Neural cell (in vitro differentiated cells): Measurements from ENCODE around the gene DPYD. TPM values are rescaled to one million over a fixed set of nuclear protein-coding genes. Genes with fewer than 3 reads are reported as not detected.

ENCODE experiments used
- H2AFZ ChIP-seq: fragments of 200-600, 300-800 bp; sonication (generic), shearing (Covaris generic); 2 replicates; pipeline ENCODE4 v1.6.0; 2014; ENCODE audit warnings: low read depth, mild to moderate bottlenecking, antibody characterized with exemption, low read length, moderate library complexity
- H3F3A ChIP-seq: fragments of 200-600 bp; shearing (Covaris generic); 2 replicates; pipeline ENCODE4 v1.6.1; 2016; ENCODE audit warnings: mild to moderate bottlenecking, moderate library complexity, mixed read lengths, antibody characterized with exemption, low read length; ENCODE audit not compliant: insufficient read depth, poor library complexity, severe bottlenecking
- H3K27ac ChIP-seq: fragments of 200-600, 300-800 bp; sonication (generic), shearing (Covaris generic); 2 replicates; pipeline ENCODE4 v1.5.1; 2014; ENCODE audit warnings: mild to moderate bottlenecking, low read length, moderate library complexity
- H3K27me3 ChIP-seq: fragments of 300-800, 200-600 bp; sonication (generic), shearing (Covaris generic); 2 replicates; pipeline ENCODE4 v1.6.0; 2014; ENCODE audit warnings: mild to moderate bottlenecking, low read depth, low read length, moderate library complexity; ENCODE audit not compliant: insufficient read depth
- H3K36me3 ChIP-seq: fragments of 300-800, 200-600 bp; sonication (generic), shearing (Covaris generic); 2 replicates; pipeline ENCODE4 v1.5.1; 2014; ENCODE audit warnings: mild to moderate bottlenecking, antibody characterized with exemption, low read length, moderate library complexity; ENCODE audit not compliant: insufficient read depth
- H3K4me2 ChIP-seq: fragments of 300-800, 200-600 bp; sonication (generic), shearing (Covaris generic); 2 replicates; pipeline ENCODE4 v1.6.0; 2014; ENCODE audit warnings: mild to moderate bottlenecking, low read length
- H3K4me3 ChIP-seq: fragments of 300-800, 200-600 bp; sonication (generic), shearing (Covaris generic); 2 replicates; pipeline ENCODE4 v1.5.1; 2014; ENCODE audit warnings: mild to moderate bottlenecking, low read length, moderate library complexity
- H3K79me2 ChIP-seq: fragments of 200-600 bp; shearing (Covaris generic); replicated peaks from 2 replicates; pipeline ENCODE4 v1.6.0; 2014; ENCODE audit warnings: mild to moderate bottlenecking, low read length, moderate library complexity; ENCODE audit not compliant: insufficient read depth
- H3K9ac ChIP-seq: fragments of 300-800, 200-600 bp; sonication (generic), shearing (Covaris generic); 2 replicates; pipeline ENCODE4 v1.6.1; 2016; ENCODE audit warnings: mild to moderate bottlenecking, low read length, mixed read lengths
- H3K9me2 ChIP-seq: fragments of 200-600 bp; shearing (Covaris generic); 2 replicates; pipeline ENCODE4 v1.6.1; 2016; ENCODE audit warnings: mild to moderate bottlenecking, low read length, mixed read lengths; ENCODE audit not compliant: insufficient read depth
- H3K9me3 ChIP-seq: fragments of 200-600, 300-800 bp; sonication (generic), shearing (Covaris generic); 2 replicates; pipeline ENCODE4 v1.6.1; 2016; ENCODE audit warnings: mild to moderate bottlenecking, mixed run types, low read length, moderate library complexity, mixed read lengths
- H4K20me1 ChIP-seq: fragments of 200-600 bp; shearing (Covaris generic); 2 replicates; pipeline ENCODE4 v1.6.1; 2016; ENCODE audit warnings: mild to moderate bottlenecking, mixed run types; ENCODE audit not compliant: insufficient read depth
- CTCF ChIP-seq: fragments of 450-650 bp; IDR thresholded peaks from 2 replicates; pipeline ENCODE4 v1.5.1; 2014; ENCODE audit warnings: antibody characterized with exemption, mild to moderate bottlenecking, moderate library complexity; ENCODE audit not compliant: poor library complexity, severe bottlenecking
- EP300 ChIP-seq: fragments of 450-650 bp; conservative IDR thresholded peaks from 2 replicates; pipeline ENCODE4 v1.6.1; 2014; ENCODE audit warnings: antibody characterized with exemption, mild to moderate bottlenecking, moderate library complexity; ENCODE audit not compliant: poor library complexity, severe bottlenecking
- EZH2 ChIP-seq: fragments of 200-600, 300-800 bp; shearing (Covaris generic), sonication (generic); IDR thresholded peaks from 2 replicates; pipeline ENCODE4 v1.6.1; 2014; ENCODE audit warnings: antibody characterized with exemption, low read length, borderline replicate concordance, mild to moderate bottlenecking; ENCODE audit not compliant: insufficient read depth, poor library complexity, severe bottlenecking
- MXI1 ChIP-seq: fragments of 450-650 bp; conservative IDR thresholded peaks from 2 replicates; pipeline ENCODE4 v1.6.1; 2014; ENCODE audit warnings: antibody characterized with exemption, mild to moderate bottlenecking; ENCODE audit not compliant: poor library complexity, severe bottlenecking
- POLR2AphosphoS5 ChIP-seq: IDR thresholded peaks from 2 replicates; pipeline ENCODE4 v1.6.1; 2012
- RAD21 ChIP-seq: fragments of 450-650 bp; conservative IDR thresholded peaks from 2 replicates; pipeline ENCODE4 v1.6.1; 2014; ENCODE audit warnings: antibody characterized with exemption, mild to moderate bottlenecking, moderate library complexity
- REST ChIP-seq: IDR thresholded peaks from 2 replicates; pipeline ENCODE4 v1.6.1; 2012; ENCODE audit warnings: borderline replicate concordance
- SMC3 ChIP-seq: fragments of 450-650 bp; conservative IDR thresholded peaks from 2 replicates; pipeline ENCODE4 v1.6.1; 2014; ENCODE audit warnings: antibody characterized with exemption, mild to moderate bottlenecking, moderate library complexity; ENCODE audit not compliant: poor library complexity
- TAF1 ChIP-seq: IDR thresholded peaks from 2 replicates; pipeline ENCODE4 v1.6.1; 2012; ENCODE audit warnings: low read depth
- polyA plus RNA-seq: library from polyadenylated mRNA; depleted of rRNA; stranded (reverse); fragments of >200 nt; gene quantifications from 2 replicates; pipeline ENCODE4 v1.2.3, GENCODE V29; 2014

Gene DPYD
- polyA plus RNA-seq, 1 donor from 2014 or later = 6.7 TPM

- no peaks in the 10 kb centered on the region for H3K9me2 ChIP-seq
- TF ChIP-seq TAF1 = no peak
- no peak for TF ChIP-seq RAD21
- no peak for TF ChIP-seq EZH2
- TF ChIP-seq POLR2AphosphoS5 = no peak
- TF ChIP-seq REST = no peak
- no peak for TF ChIP-seq MXI1
- no peak for TF ChIP-seq SMC3
- no peak for TF ChIP-seq CTCF
- TF ChIP-seq EP300 = no peak
- H3K36me3 ChIP-seq = no peaks in the 10 kb centered on the region
- H3K4me2 ChIP-seq = no peak overlapping the region
- H3F3A ChIP-seq = no peaks in the 10 kb centered on the region
- no peak overlapping the region for H3K4me3 ChIP-seq
- no peaks in the 10 kb centered on the region for H3K9me3 ChIP-seq
- H3K27ac ChIP-seq = no peak overlapping the region
- no peak overlapping the region for H2AFZ ChIP-seq
- no peaks in the 10 kb centered on the region for H3K27me3 ChIP-seq
- no peak overlapping the region for H3K9ac ChIP-seq
- H4K20me1 ChIP-seq = no peaks in the 10 kb centered on the region
- H3K79me2 ChIP-seq = no peaks in the 10 kb centered on the region
Measured at GRCh38 chr1:97814804-97815203, 106.0 kb downstream of the DPYD start.

DNA sequence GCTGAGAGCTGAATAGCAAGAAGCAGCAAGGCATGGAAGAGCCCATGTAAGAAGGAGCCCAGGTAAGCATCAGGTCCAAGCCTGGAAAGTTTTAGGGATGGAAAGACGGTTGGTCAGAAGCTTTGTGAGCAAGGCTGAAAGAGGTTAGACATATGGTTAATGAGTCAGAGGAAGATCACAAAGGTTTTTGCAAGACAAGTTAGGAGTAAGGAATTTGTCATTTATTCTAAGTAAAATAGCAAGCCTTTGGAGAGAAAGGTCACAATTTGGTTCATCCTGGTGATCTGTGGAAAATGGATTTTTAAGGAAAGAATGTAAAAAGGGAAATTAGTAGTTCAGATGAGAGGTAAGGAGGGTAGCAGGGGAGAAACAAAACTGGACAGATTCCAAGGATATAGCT lies 106.7 kb downstream of the DPYD start:
- H3K27me3 ChIP-seq = no peaks in the 10 kb centered on the region
- H3K9me2 ChIP-seq = no peaks in the 10 kb centered on the region
- H3K36me3 ChIP-seq = no peaks in the 10 kb centered on the region
- no peak overlapping the region for H3K9ac ChIP-seq
- no peaks in the 10 kb centered on the region for H3K9me3 ChIP-seq
- H3K27ac ChIP-seq = no peak overlapping the region
- no peaks in the 10 kb centered on the region for H3F3A ChIP-seq
- no peak overlapping the region for H3K4me2 ChIP-seq
- no peak for TF ChIP-seq EP300
- TF ChIP-seq POLR2AphosphoS5 = no peak
- TF ChIP-seq RAD21 = no peak
- no peak for TF ChIP-seq REST
- TF ChIP-seq SMC3 = no peak
- no peak for TF ChIP-seq TAF1
- no peak for TF ChIP-seq MXI1
- TF ChIP-seq EZH2 = no peak
- TF ChIP-seq CTCF = no peak
- no peak overlapping the region for H3K4me3 ChIP-seq
- H2AFZ ChIP-seq = no peak overlapping the region
- no peaks in the 10 kb centered on the region for H3K79me2 ChIP-seq
- H4K20me1 ChIP-seq = no peaks in the 10 kb centered on the region
